PFSK-1 (cell line): ENCODE measurements around the gene OXNAD1.

Experiments
- FOXP2 ChIP-seq: optimal IDR thresholded peaks from 2 replicates; pipeline ENCODE3; 2011; ENCODE audit warnings: borderline replicate concordance, control low read depth, inconsistent platforms; ENCODE audit not compliant: insufficient read depth; ENCODE audit errors: extremely low read length, extremely low read depth
- POLR2AphosphoS5 ChIP-seq: IDR thresholded peaks from 2 replicates; pipeline ENCODE4 v1.6.1; 2012; ENCODE audit warnings: low read depth, mild to moderate bottlenecking, control low read depth, low read length, moderate library complexity
- REST ChIP-seq, 2 experiments: IDR thresholded peaks; 2 replicates each; pipeline versions ENCODE4 v1.6.1 to v1.8.0; 2011 to 2012; ENCODE audit warnings: low read depth in 2 of 2, low read length in 2 of 2, control low read depth in 1 of 2, inconsistent platforms in 1 of 2, mild to moderate bottlenecking in 1 of 2, moderate library complexity in 1 of 2; ENCODE audit not compliant: insufficient read depth in 1 of 2
- SIN3A ChIP-seq: IDR thresholded peaks from 2 replicates; pipeline ENCODE4 v1.6.1; 2012; ENCODE audit warnings: mild to moderate bottlenecking, low read length, moderate library complexity, borderline replicate concordance; ENCODE audit not compliant: insufficient read depth
- TAF1 ChIP-seq: IDR thresholded peaks from 2 replicates; pipeline ENCODE4 v1.6.1; 2012; ENCODE audit warnings: low read length, control low read depth, borderline replicate concordance; ENCODE audit not compliant: insufficient read depth

The OXNAD1 gene

GRCh38 chr3:16248556-16248955 is 16.5 kb upstream of the OXNAD1 start:
- TF ChIP-seq POLR2AphosphoS5 (no peak), SIN3A (no peak), TAF1 (no peak), FOXP2 (no peak), REST (IDR thresholded peaks at IDR 0.05; ENCODE audit: insufficient read depth in 1 of 2, low read depth in 2 of 2, low read length in 2 of 2) (no peak)

GRCh38 chr3:16249336-16249735 is 15.7 kb upstream of the OXNAD1 start:
- TF ChIP-seq FOXP2 (no peak), REST (IDR thresholded peaks at IDR 0.05; ENCODE audit: insufficient read depth in 1 of 2, low read depth in 2 of 2, low read length in 2 of 2) (no peak), TAF1 (no peak), SIN3A (no peak), POLR2AphosphoS5 (no peak)

GRCh38 chr3:16249886-16250285 is 15.1 kb upstream of the OXNAD1 start:
- TF ChIP-seq POLR2AphosphoS5: no peak
- TF ChIP-seq REST (IDR thresholded peaks at IDR 0.05; ENCODE audit: insufficient read depth in 1 of 2, low read depth in 2 of 2, low read length in 2 of 2): no peak
- no peak for TF ChIP-seq TAF1
- TF ChIP-seq FOXP2: no peak
- no peak for TF ChIP-seq SIN3A

DNA sequence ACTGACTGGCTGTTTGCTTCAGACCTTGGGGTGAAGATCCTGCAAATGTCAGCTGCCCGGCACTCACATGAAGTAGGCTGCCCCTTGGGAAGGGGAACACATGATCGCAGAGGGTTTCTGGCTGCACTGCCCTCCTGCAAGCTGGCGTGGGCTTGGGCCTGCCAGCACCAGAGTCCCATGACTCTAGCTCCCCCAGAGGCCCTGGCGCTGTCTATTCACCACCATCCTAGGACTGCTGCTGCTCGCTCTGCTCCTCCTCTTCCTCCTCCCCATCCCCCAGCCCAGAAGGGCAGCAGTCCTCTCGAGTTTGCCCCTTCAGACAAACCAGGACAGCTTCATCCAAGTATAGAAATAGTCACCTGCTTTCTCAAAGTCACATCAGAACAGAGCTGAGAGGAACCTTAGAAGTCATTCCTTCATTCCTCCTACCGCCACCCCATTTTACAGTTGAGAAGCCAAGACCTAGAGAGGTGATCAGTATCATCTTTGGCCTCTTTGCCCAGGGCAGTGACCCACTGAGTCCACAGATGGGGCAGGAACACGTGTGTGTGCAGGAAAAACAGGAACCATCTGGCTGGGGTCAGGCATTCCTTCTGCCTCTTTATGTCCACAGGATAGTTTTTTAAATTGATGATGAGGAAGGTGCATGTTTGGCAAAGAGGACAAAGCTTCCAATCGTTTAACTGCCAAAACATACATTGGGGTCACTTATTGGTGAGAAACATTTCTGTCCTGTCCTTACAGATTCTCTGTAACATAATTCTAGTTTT is 13.5 kb upstream of the OXNAD1 start:
- no peak for TF ChIP-seq REST (IDR thresholded peaks at IDR 0.05; ENCODE audit: insufficient read depth in 1 of 2, low read depth in 2 of 2, low read length in 2 of 2)
- no peak for TF ChIP-seq FOXP2
- TF ChIP-seq POLR2AphosphoS5: no peak
- no peak for TF ChIP-seq SIN3A
- no peak for TF ChIP-seq TAF1
